Measurements from ENCODE around the gene FAM199X. TPM values are rescaled to one million over a fixed set of nuclear protein-coding genes. Genes with fewer than 3 reads are reported as not detected.
"Not testable (repeated sequence)": the region's sequence is repeated elsewhere in the genome, so short reads cannot be mapped to it uniquely, and the experiment has no call there.

Gene FAM199X
- total RNA-seq, 2 donors from 2014 or later = 14.1 to 15.0 TPM

DNA sequence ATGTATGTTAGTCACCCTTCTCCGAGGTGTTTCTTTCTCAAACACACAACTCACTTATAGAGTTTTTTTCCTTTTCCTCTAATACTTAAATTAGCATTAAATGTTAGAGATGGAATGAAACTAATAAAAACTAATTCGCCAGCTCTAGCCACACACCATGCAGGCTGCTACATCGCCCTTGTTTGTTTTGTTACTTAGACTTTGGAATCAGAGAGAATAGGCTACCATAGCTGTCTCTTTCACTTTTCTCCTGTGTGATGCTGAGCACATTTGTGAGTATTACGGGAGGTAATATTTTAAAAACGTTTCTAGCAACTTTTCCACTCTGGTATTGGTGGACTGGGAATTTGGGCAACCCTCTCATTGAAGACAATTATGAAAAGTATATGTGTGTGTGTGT lies 44.9 kb downstream of the FAM199X start:
- Mint-ChIP-seq H3K36me3 (ENCODE audit: low read depth) (no peaks in the 10 kb centered on the region), H3K4me1 (no peaks in the 10 kb centered on the region), H3K27ac (no peak overlapping the region), H3K27me3 (no peaks in the 10 kb centered on the region), H3K4me3 (no peak overlapping the region)
- DNase-seq = no peak
- no peaks in the 10 kb centered on the region for H3K9me3 ChIP-seq (ENCODE audit: control insufficient read depth, low read length, poor library complexity, severe bottlenecking)
- no peak for ATAC-seq

DNA sequence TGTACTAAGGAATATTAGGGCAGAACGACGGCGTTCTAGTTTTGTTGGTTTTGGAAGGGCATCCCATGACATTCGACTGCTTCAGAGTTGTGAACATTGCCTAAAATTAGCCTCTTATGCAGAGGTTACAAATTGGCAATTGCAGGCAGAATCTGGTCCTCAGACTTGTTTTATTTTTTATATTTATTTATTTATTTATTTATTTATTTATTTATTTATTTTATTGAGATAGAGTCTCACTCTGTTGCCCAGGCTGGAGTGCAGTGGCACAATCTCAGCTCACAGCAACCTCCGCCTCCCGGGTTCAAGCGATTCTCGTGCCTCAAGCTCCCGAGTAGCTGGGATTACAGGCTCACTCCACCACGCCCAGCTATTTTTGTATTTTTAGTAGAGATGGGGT lies 63.8 kb downstream of the FAM199X start:
- H3K4me1 Mint-ChIP-seq; H3K36me3 Mint-ChIP-seq (ENCODE audit: low read depth); H3K27ac Mint-ChIP-seq; H3K9me3 ChIP-seq (ENCODE audit: control insufficient read depth, low read length, poor library complexity, severe bottlenecking); H3K27me3 Mint-ChIP-seq; DNase-seq; ATAC-seq; H3K4me3 Mint-ChIP-seq: not testable (repeated sequence)

Other genes starting within 250 kb of the FAM199X start
- gene TMSB15B, start 203.8 kb upstream of the FAM199X start, total RNA-seq = 1 to 10 TPM; 7.2 TPM
- gene H2BW1, start 152.7 kb upstream of the FAM199X start, total RNA-seq = not detected
- gene H2BW2, start 126.5 kb upstream of the FAM199X start, total RNA-seq = not detected
- 1 to 10 TPM; 1.6 to 3.1 TPM for gene TMSB15C, start 90.2 kb upstream of the FAM199X start, total RNA-seq
- gene ZCCHC18, start 53.9 kb upstream of the FAM199X start, total RNA-seq = 1 to 10 TPM; 4.0 to 4.9 TPM
- gene SLC25A53, start 9.4 kb upstream of the FAM199X start, total RNA-seq = 1 to 10 TPM; 7.9 to 9.6 TPM
- not detected for gene ESX1, start 88.5 kb downstream of the FAM199X start, total RNA-seq